GM18907 (cell line): Measurements from ENCODE around the gene LRRC17.

ENCODE experiments used
- ATAC-seq: cut with Tn5 transposase; IDR thresholded peaks from one replicate; pipeline ENCODE4 v1.9.1; 2021; ENCODE audit warnings: mild to moderate bottlenecking, moderate library complexity; ENCODE audit not compliant: unreplicated experiment

The LRRC17 gene

GRCh38 chr7:102985176-102985783 lies 72.5 kb downstream of the LRRC17 start:
- ATAC-seq: no peak

DNA sequence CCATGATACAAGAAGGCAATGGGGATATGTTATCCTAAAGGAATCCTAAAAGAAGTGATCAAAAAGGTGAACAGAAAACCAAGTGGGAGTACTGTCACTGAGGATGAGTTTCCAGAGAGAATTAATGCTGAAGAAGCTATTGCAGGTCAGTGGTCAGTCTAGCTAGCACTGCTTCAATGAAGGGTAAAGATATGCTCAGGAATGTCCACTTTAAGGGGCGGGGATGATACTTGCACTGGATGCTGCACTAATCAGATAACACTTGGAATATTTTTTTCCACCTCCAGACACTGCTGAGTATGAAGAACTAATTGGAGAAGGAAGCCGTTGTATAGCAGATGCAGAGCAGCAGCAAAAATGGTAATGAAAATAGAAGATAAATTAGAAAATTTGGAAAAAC lies 75.3 kb downstream of the LRRC17 start:
- ATAC-seq: no peak

DNA sequence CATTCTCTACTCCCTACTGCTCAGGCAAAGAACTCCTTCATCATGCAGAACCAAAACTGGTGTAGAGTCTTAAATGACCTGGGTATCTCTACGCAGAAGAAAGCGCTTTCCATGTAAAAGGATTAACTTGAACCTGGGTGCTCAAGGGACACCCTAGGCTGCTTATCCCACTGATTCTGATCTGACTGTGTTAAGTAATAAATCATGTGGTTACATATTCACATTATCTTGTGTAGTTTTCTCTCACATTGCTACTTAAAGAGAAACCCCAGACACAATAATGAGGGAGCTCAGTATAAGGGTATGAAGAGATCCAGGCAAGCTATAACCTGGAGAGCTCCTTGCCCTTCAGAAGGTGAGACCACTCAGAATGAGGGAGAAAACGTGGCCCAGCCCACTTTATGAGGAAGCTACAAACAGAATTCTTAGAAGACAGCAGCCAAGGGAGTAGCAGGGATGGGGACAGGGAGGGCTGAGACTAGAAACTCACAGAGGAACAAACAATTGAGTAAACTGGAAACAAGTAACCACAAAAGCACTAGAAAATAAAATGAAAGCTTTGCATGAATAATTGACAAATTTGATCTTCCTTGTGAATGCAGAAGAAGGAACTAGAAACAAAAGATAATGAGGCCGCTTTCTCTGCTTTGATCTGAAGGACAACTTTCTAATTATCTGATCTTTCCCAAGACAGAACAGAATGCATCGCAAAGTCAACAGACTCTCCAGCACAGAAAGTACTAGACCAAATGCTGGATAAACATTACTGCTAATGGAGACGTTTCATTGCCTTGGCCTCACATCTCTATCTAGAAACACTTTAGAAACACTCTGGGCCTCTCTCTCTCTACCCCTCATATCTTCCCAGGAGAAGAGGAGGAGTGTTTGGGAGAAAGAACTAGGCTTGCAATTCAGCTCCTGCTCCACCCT lies 76.1 kb downstream of the LRRC17 start:
- ATAC-seq: no peak

DNA sequence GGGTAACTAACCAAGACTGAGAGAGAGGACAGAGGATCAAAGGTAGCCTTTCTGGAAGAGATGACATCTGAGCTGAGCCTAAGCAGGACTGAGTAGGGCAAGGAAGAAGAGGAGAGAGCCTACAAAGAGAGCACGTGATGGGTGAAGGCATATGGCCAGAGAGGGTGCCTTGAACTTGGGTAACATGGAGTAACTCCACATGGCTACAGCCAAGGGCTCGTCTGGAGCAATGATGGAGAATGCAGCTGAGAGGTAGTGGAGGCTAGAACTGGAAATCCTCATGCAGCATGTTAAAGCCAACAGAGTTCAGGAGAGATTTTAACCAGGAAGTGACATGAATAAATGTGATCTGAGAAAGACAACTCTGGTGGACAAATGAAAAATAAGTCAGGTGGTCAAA lies 77.8 kb downstream of the LRRC17 start:
- ATAC-seq: no peak

GRCh38 chr7:102991077-102991539 lies 78.3 kb downstream of the LRRC17 start:
- ATAC-seq: no peak

DNA sequence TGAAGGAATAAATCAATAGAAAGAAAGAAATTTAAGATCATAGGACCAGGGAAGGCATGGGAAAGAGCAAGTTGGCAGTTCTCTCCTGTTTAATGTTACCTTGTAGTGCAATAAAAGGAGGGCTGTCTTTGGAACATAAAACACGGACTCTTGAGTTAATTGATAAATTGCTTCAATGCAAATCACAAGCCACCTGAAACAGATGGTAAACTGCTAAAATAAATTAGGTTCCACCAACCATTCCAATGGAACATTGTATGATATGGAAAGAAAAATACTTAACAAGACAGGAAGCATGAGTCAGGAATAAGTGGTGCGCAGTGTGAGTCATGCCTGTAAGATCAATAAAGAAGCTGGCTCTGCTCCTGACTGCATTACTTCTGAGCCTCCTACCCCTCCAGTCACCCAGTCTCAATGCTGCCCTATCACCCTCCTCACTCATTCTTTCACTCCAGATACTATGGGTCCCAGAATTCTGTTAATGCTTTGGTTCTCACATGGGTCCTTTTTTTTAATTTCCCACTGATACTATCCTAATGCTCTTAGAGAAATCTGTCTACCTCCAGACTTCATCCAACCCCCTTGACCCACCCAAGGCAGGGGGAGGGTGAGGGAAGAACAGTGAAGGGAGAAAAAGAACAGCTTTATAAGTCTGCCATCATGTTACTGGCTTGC lies 78.9 kb downstream of the LRRC17 start:
- ATAC-seq: no peak

DNA sequence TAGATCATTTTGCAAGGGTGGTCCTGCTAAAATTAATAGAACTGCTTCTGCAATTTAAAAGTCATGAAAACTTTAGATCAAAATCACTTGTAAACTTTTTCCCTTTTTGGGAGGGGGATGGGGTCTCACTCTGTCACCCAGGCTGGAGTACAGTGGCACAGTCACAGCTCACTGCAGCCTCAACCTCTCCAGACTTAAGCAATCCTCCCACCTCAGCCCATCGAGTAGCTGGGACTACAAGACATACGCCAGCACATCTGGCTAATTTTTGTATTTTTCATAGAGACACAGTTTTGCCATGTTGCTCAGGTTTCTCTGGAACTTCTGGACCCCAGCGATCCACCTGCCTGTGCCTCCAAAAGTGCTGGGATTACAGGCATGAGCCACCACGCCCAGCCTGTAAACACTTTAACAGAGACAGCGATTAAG lies 79.7 kb downstream of the LRRC17 start:
- ATAC-seq: no peak

DNA sequence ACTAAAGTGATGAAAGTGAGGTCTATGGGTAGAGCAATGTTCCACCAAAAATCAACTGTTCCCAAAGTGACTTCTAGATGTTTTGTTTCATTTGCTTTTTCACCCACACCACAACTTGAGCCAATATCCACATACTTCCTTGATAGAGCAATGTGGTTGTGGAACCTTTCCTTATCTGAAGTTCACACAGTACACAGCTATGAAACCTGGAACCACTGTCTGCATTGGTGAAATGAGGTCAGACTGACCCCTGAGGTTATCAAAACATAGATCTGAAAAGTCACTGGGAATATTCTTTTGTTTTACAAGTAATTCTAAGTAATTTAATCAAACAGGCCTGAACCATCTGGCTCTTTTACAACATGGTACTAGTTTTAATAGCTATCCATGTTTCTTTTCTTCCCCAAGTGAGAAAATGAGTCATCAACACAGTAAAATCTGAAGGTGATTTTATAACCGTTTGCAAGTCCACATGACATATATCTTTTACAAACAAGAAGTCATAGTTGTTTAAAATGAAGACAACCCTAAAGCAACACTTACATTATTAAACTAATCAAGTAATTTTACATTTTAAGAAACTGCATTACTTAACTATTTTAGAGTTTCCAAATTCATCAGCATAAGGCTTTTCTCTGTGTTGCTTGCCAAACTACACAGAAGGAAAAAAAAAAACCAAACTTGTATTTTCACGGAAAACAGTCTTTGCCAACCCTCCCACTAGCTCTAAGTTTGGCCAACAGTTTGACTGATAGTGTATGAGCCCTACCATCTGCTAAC lies 80.3 kb downstream of the LRRC17 start:
- ATAC-seq: no peak

DNA sequence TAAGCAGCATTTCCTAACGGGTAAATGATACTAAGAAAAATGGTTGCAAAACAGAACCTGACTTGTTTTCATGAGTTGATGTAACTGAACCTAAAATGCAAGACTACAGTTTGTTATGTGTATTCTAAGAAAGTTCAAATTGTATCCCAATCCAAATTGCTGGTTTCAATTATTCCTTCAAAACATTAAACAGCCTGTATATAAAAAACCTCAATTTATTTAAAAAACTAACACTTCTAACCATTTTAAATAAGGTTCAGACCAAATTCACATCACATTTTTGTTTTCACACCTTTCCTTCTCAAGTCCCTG lies 80.9 kb downstream of the LRRC17 start:
- no peak for ATAC-seq

DNA sequence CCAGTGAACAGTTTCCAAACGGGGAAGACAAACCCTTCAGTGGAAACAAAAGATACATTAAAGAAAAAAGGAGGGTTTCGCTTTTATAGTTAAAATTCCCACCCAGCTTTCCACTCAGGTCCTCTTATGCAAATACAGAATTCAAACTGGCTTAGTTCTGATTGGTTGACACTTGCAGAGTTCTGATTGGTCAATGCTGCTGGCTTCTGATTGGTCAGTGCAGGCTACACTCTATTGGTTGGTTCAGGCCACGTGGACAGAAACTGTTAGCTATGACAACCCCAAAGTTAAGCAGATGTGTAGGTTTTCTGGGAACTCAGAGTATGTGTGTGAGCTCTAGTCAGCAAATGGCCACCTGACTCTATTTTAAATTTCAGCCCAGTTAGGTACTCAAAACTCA lies 81.8 kb downstream of the LRRC17 start:
- ATAC-seq: no peak
